Heart right ventricle (tissue), 16 donors: ENCODE results near the gene ACTL10. TPM values are rescaled to one million over a fixed set of nuclear protein-coding genes. Genes with fewer than 3 reads are reported as not detected.

ENCODE experiments used
- ATAC-seq, 8 donors: fragments of 200-7000 bp; cut with Tn5 transposase; one replicate each; pipeline ENCODE4 v1.9.1; 2020; ENCODE audit warnings: mild to moderate bottlenecking in 8 of 8, moderate library complexity in 8 of 8, moderate number of reproducible peaks in 1 of 8
- DNase-seq, 2 donors: peaks; one replicate each; pipeline ENCODE4 v3.0.0-alpha.2; 2020
- H3K27ac ChIP-seq, 10 donors: fragments of 200-600 bp; sonication (generic) in 2 of 10; one replicate each; pipeline versions ENCODE4 v1.5.0 to v1.8.0; 2020 to 2022; ENCODE audit warnings: mild to moderate bottlenecking in 3 of 10
- H3K27me3 ChIP-seq, 7 donors: fragments of 200-600 bp; one replicate each; pipeline ENCODE4 v1.8.0; 2021 to 2022; ENCODE audit warnings: mild to moderate bottlenecking in 2 of 7
- H3K36me3 ChIP-seq, 9 donors: fragments of 200-600 bp; sonication (generic) in 1 of 9; one replicate each; pipeline versions ENCODE4 v1.5.0 to v1.8.0; 2020 to 2022; ENCODE audit warnings: mild to moderate bottlenecking in 2 of 9
- H3K4me1 ChIP-seq, 9 donors: fragments of 200-600 bp; sonication (generic) in 1 of 9; one replicate each; pipeline versions ENCODE4 v1.5.0 to v1.8.0; 2020 to 2022; ENCODE audit warnings: mild to moderate bottlenecking in 4 of 9
- H3K4me3 ChIP-seq, 10 donors: fragments of 200-600 bp; sonication (generic) in 2 of 10; one replicate each; pipeline versions ENCODE4 v1.5.0 to v1.8.0; 2020 to 2022; ENCODE audit warnings: mild to moderate bottlenecking in 7 of 10, moderate library complexity in 2 of 10
- H3K9me3 ChIP-seq, 11 donors: fragments of 200-600 bp in 10 of 11; sonication (generic) in 2 of 11; one replicate each; pipeline versions ENCODE4 v1.5.0 to v1.8.0; 2013 to 2022; ENCODE audit warnings: mild to moderate bottlenecking in 2 of 11, control low read depth in 1 of 11, moderate library complexity in 1 of 11
- CTCF ChIP-seq, 9 donors: fragments of 200-600 bp; sonication (generic) in 2 of 9; IDR thresholded peaks; one replicate each; pipeline versions ENCODE4 v1.5.0 to v1.8.0; 2021 to 2022; ENCODE audit warnings: antibody characterized with exemption in 9 of 9, mild to moderate bottlenecking in 5 of 9, moderate library complexity in 1 of 9
- WGBS, 2 donors: extraction: QIAGEN DNeasy Blood & Tissue Kit; methylation state at CpG; one replicate each; pipeline ENCODE4 v1.1.7; 2013; ENCODE audit warnings: inconsistent platforms in 1 of 2; 5-methylcytosine and 5-hydroxymethylcytosine counted together
- intact Hi-C, 10 donors: fragments of 100-400 bp; cut with DNase I; formaldehyde crosslinking; loops; one replicate each; pipeline versions ENCODE4 v1.11.1 to v1.14.2; 2022
- polyA plus RNA-seq, 2 donors: library from polyadenylated mRNA; stranded (reverse); fragments of 200-250 nt; gene quantifications; one replicate each; pipeline ENCODE4 v1.2.3, GENCODE V29; 2013
- total RNA-seq, 10 donors: library from RNA; stranded (reverse); fragmentation: NEBNext Ultra II Directional in 3 of 10; extraction: Animal tissue kit (Norgen Biotek cat#: 25700) in 3 of 10; gene quantifications; one replicate each; pipeline versions ENCODE4 v1.2.1 to v1.2.4, GENCODE V29; 2021 to 2023
- donor health status: Arrhythmogenic right ventricular cardiomyopathy.
- donor health status: ischemic (EF 13 %, LVEDD 7.1; RV severe dilation, severe dysfunction).
- donor health status: healthy with polysubstance abuse.
- donor health status: DM: no; HTN: yes; CAD: no.
- donor health status: DM: no; HTN: no; CAD: no.
- donor health status: ischemic (EF 25% LVEDD 6.9; RV normal size, moderate dysfunction).
- donor health status: ischemic (EF 25% LVEDD 5.7; RV mildly dilated, moderate dysfunction).
- donor health status: healthy.
- donor health status: DM: yes; HTN: yes; CAD: no.
- donor health status: Ischemic cardiomyopathy.
- donor health status: ischemic (EF 35%, LVEDD 5.7; RV mildly dilated, moderate dysfunction).
- donor health status: nonischemic (EF 11% LVEDD 7.7; RV severe dilation, severe dysfunction).
- donor health status: DM: yes; HTN: yes; CAD: no.
- donor health status: PGD.
- donor health status: ischemic (EF 29% LVEDD 5.4; RV normal size, mild dysfunction).
- donor health status: nonischemic (EF 23%, LVEDD 6.1; RV moderate dilation, normal function).

Gene ACTL10
- total and polyA plus RNA-seq, 12 donors = 0.11 to 1.2 (median 0.30) TPM; not detected in 4

DNA sequence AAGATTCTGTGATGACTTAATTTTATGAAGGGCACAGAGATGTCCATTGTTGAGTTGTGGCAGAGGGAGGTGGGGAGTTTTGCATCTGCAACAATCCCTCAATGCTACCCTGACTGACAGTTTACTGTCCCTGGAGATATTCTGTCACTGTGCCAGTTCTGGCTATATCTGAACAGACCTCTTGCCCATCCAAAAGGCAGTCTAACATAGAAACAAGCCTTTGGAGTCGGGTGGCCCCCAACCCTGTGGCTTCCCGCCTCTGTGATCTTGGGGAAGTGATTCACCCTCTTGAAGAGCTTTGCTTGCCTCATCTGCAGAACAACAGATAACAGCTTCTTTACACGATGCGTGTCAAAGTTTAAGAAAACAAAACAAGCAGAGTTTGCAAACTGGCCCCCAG lies 23.2 kb downstream of the ACTL10 start:
- ATAC-seq = no peak
- DNase-seq = no peak
- Histone ChIP-seq H3K27me3 (no peaks in the 10 kb centered on the region), H3K4me3 (no peak overlapping the region), H3K9me3 (no peaks in the 10 kb centered on the region), H3K4me1 (peaks cover 3 to 50% (median 17%) of the 10 kb centered on the region in 9 donors), H3K36me3 (no peaks in the 10 kb centered on the region), H3K27ac (peak overlapping the region in 1 of 10 donors; percentile 67)
- no peak for TF ChIP-seq CTCF (IDR thresholded peaks at IDR 0.05)
- intact Hi-C loops = loop anchor here in 1 of 10 donors (5.0 kb wide), 1 partner anchor 42 kb away; the partner anchor contains the start of gene ZNF341
- 30 to 41% methylated on average over 4 of the region's 4 CpGs for WGBS, 2 donors

DNA sequence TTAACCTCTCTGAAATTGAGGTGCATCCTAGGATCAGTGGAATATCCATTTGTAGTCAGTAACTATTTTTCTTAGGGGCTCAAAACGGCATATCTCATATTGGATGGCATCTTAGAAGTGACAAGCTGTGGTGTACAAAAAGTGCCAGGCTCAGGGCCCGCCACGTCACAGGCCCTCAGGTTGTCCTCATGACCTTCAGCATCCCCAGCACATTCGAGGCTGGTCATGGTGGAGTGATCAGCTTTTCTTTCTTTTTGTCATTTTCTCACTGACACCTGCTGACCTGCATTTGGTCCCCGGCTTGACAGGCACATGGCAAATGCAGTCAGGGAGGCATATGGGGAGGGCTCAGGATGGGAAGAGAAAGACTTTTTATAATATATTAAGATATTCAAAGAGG lies 26.5 kb downstream of the ACTL10 start:
- peaks cover 0 to 48% (median 11%) of the 10 kb centered on the region in 9 donors for H3K4me1 ChIP-seq
- DNase-seq = no peak
- H3K36me3 ChIP-seq = no peaks in the 10 kb centered on the region
- 64 to 74% methylated on average over 5 of the region's 5 CpGs for whole genome bisulfite sequencing, 2 donors
- H3K27me3 ChIP-seq = no peaks in the 10 kb centered on the region
- intact Hi-C loops = no loop called here
- TF ChIP-seq CTCF (IDR thresholded peaks at IDR 0.05) = no peak
- no peaks in the 10 kb centered on the region for H3K9me3 ChIP-seq
- ATAC-seq = no peak
- H3K4me3 ChIP-seq = no peak overlapping the region
- peak overlapping the region in 4 of 10 donors; percentile 25 to 70 (median 50) for H3K27ac ChIP-seq

DNA sequence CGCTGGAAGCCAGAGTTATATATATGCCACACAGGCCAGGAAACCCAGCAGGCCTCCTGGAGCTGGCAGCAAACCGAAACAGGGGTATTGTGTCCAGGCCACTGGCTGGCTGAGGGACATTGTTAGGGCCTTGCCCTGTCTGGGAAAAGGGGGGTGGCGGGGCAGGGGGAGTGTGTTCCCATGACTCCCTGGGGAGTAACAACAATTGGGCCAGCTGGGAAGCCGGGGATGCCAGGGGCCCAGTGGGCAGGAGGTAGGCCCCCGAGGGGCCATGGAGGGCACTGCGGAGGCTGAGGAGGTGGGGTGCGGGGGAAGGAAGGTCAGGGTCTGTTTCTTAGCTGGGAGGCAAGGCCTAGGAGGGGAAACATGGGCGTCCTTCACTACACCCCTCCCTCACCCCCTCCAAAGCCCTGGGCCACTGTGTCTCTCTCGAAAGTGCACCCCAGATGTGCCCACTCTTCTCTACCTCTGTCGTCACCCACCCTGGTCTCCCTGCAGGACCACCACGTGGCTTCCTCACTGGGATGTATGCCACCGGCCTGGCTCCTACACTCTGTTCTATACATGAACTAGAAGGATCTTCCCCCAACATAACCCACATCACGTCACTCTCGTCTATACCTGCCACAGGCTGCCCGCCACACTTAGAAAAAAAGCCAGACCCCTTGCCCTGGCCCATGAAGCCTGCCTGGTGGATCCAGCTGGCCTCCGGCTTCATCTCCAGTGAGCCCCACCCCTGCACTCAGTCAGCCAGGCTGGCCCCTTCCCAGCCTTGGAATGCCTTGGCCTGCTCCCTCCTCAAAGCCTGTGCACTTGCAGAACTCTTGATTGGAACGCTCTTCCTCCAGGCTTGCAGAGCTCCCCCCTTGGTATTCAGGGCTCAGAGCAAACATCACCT lies 27.2 kb downstream of the ACTL10 start:
- intact Hi-C loops = no loop called here
- TF ChIP-seq CTCF (IDR thresholded peaks at IDR 0.05) = no peak
- peaks cover 0 to 41% (median 11%) of the 10 kb centered on the region in 9 donors for H3K4me1 ChIP-seq
- no peaks in the 10 kb centered on the region for H3K9me3 ChIP-seq
- H3K27me3 ChIP-seq = no peaks in the 10 kb centered on the region
- WGBS, 2 donors = 66 to 78% methylated on average over 17 of the region's 17 CpGs
- peak in 1 of 2 donors; percentile 49 for DNase-seq
- H3K4me3 ChIP-seq = no peak overlapping the region
- H3K36me3 ChIP-seq = no peaks in the 10 kb centered on the region
- H3K27ac ChIP-seq = peak overlapping the region in 5 of 10 donors; percentile 25 to 70 (median 46)
- peak; percentile 45 to 86 (median 64) for ATAC-seq

GRCh38 chr20:33694639-33695012 lies 27.9 kb downstream of the ACTL10 start:
- ATAC-seq (peak in 1 of 8 donors; percentile 7), DNase-seq (no peak)
- H3K4me1 ChIP-seq = peaks cover 0 to 36% (median 11%) of the 10 kb centered on the region in 9 donors
- no peaks in the 10 kb centered on the region for H3K9me3 ChIP-seq
- 77 to 78% methylated on average over 6 of the region's 6 CpGs for WGBS, 2 donors
- peak overlapping the region in 3 of 10 donors; percentile 46 to 70 (median 55) for H3K27ac ChIP-seq
- intact Hi-C loops = no loop called here
- no peaks in the 10 kb centered on the region for H3K36me3 ChIP-seq
- TF ChIP-seq CTCF (IDR thresholded peaks at IDR 0.05) = no peak
- H3K27me3 ChIP-seq = no peaks in the 10 kb centered on the region
- H3K4me3 ChIP-seq = no peak overlapping the region
